Activated T-cell treated with anti-CD3 and anti-CD28 coated beads, Interleukin-2, amount 50 U/mL, for 48 hours (primary cell): Measurements from ENCODE around the gene NAT10.
A peak's percentile ranks its signal among the peaks of the same experiment; 100 is the strongest.

Source experiments
- DNase-seq, 2 experiments: peaks; one replicate each; pipeline ENCODE4 v3.0.0-alpha.2; 2020

Gene NAT10

GRCh38 chr11:34111722-34112270, 6.4 kb downstream of the NAT10 start:
- DNase-seq = no peak

- no peak for DNase-seq
These were observed 8.6 kb downstream of the NAT10 start for GRCh38 chr11:34114014-34114413.

GRCh38 chr11:34114471-34114870, 9.0 kb downstream of the NAT10 start:
- DNase-seq = no peak

GRCh38 chr11:34120651-34121050, 15.2 kb downstream of the NAT10 start:
- DNase-seq = peak in 1 of 2 experiments; percentile 10

- no peak for DNase-seq
These were observed 19.6 kb downstream of the NAT10 start for GRCh38 chr11:34124885-34125668.

GRCh38 chr11:34126959-34127848, 21.8 kb downstream of the NAT10 start:
- DNase-seq = no peak

- DNase-seq = no peak
These were observed 23.4 kb downstream of the NAT10 start for GRCh38 chr11:34128824-34129223.

GRCh38 chr11:34132261-34132965, 27.0 kb downstream of the NAT10 start:
- no peak for DNase-seq

GRCh38 chr11:34134765-34135164, 29.3 kb downstream of the NAT10 start:
- DNase-seq = no peak

GRCh38 chr11:34135439-34135838, 30.0 kb downstream of the NAT10 start:
- no peak for DNase-seq

- no peak for DNase-seq
These were observed 31.0 kb downstream of the NAT10 start for GRCh38 chr11:34136420-34136819.

GRCh38 chr11:34139346-34139745, 33.9 kb downstream of the NAT10 start:
- DNase-seq = no peak

GRCh38 chr11:34140149-34140548, 34.7 kb downstream of the NAT10 start:
- DNase-seq = no peak

- DNase-seq = no peak
These were observed 37.6 kb downstream of the NAT10 start for GRCh38 chr11:34143048-34143447.

- DNase-seq = no peak
These were observed 39.6 kb downstream of the NAT10 start for GRCh38 chr11:34145073-34145472.

GRCh38 chr11:34145847-34146381, 40.5 kb downstream of the NAT10 start:
- no peak for DNase-seq

GRCh38 chr11:34146411-34146810, 41.0 kb downstream of the NAT10 start:
- DNase-seq = no peak

GRCh38 chr11:34146866-34147265, 41.4 kb downstream of the NAT10 start:
- DNase-seq = no peak

- DNase-seq = no peak
These were observed 42.2 kb downstream of the NAT10 start for GRCh38 chr11:34147581-34147980.

- no peak for DNase-seq
These were observed 43.2 kb downstream of the NAT10 start for GRCh38 chr11:34148504-34149165.

- DNase-seq = no peak
These were observed 43.8 kb downstream of the NAT10 start for GRCh38 chr11:34149274-34149673.

- DNase-seq = no peak
These were observed 44.4 kb downstream of the NAT10 start for GRCh38 chr11:34149786-34150185.
